Testis (tissue), 2 donors: ENCODE results near the gene PPP3R1.

Experiments used
- POLR2A ChIP-seq: fragments of 450-650 bp; IDR thresholded peaks from one replicate; pipeline ENCODE4 v1.6.1; 2017; ENCODE audit warnings: antibody characterized with exemption, mild to moderate bottlenecking, moderate library complexity
- TF ChIP-seq, protein P1 (sequence below), 3 experiments: fragments of 450-650 bp in 2 of 3; fragments of 200-600 bp in 1 of 3; sonication (generic) in 1 of 3; IDR thresholded peaks; one replicate each; pipeline ENCODE4 v1.5.1; 2016 to 2019; ENCODE audit warnings: antibody characterized with exemption in 3 of 3, mild to moderate bottlenecking in 2 of 3, moderate library complexity in 1 of 3

DNA sequence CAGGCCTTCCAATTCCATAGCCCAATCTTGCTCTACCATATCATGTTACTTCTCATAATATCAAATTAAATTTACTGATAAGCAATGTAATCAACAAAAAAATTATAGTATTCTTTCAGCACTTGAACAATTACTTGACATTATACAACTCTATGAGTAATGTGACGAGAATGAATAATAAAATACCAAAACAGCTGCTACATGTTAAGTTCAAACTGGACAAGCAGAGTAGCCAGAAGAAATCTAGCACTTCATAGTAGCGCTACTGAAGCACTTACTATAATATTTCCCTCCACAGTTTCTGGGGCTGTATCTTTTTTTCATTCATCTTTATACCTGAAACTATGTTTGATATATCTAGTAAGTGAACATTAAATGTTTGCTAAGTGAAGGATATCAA lies 14.9 kb downstream of the PPP3R1 start:
- TF ChIP-seq, protein P1, sequence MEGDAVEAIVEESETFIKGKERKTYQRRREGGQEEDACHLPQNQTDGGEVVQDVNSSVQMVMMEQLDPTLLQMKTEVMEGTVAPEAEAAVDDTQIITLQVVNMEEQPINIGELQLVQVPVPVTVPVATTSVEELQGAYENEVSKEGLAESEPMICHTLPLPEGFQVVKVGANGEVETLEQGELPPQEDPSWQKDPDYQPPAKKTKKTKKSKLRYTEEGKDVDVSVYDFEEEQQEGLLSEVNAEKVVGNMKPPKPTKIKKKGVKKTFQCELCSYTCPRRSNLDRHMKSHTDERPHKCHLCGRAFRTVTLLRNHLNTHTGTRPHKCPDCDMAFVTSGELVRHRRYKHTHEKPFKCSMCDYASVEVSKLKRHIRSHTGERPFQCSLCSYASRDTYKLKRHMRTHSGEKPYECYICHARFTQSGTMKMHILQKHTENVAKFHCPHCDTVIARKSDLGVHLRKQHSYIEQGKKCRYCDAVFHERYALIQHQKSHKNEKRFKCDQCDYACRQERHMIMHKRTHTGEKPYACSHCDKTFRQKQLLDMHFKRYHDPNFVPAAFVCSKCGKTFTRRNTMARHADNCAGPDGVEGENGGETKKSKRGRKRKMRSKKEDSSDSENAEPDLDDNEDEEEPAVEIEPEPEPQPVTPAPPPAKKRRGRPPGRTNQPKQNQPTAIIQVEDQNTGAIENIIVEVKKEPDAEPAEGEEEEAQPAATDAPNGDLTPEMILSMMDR (IDR thresholded peaks at IDR 0.05): no peak
- TF ChIP-seq POLR2A: no peak
